K562 (cell line): ENCODE results near the gene FANK1. TPM values are rescaled to one million over a fixed set of nuclear protein-coding genes. Genes with fewer than 3 reads are reported as not detected.

Experiments
- ATAC-seq: fragments of 200-7000 bp; cut with Tn5 transposase; 3 replicates; pipeline ENCODE4 v1.9.1; 2020; ENCODE audit warnings: moderate library complexity
- BruUV-seq: library from RNA; stranded (reverse); fragments of 400-500 nt; replicated peaks from 2 replicates; lab custom pipeline; 2021; lab: Mats Ljungman, UMichigan
- CTCF ChIA-PET: fragments of 300-600 bp; formaldehyde crosslinking; extraction: SDS; loops from one replicate; lab custom pipeline; 2021; ENCODE audit warnings: low intra/inter-chr PET ratio; lab: Yijun Ruan, JAX
- POLR2A ChIA-PET: fragments of 300-600, 350-650 bp; sonication (Branson Sonifier 250); formaldehyde crosslinking; extraction: SDS; loops from one replicate; lab custom pipeline; 2021; ENCODE audit warnings: antibody characterized with exemption, inconsistent platforms; lab: Yijun Ruan, JAX
- DNase-seq, 4 experiments: peaks; one replicate each; pipeline versions ENCODE4 v3.0.0 to v3.0.0-alpha.2; 2011 to 2018; ENCODE audit warnings: low spot score in 3 of 4, mixed read lengths in 3 of 4; ENCODE audit errors: extremely low read depth in 1 of 4
- FAIRE-seq: peaks from 2 replicates; lab custom pipeline; 2011; peaks lifted over from hg19 to GRCh38; lab: Jason Lieb, UNC
- H2AFZ ChIP-seq: 2 replicates; pipeline ENCODE4 v1.6.0; 2011; ENCODE audit warnings: low read depth, low read length, control low read depth, inconsistent platforms
- H3K27ac ChIP-seq: fragments of 200-600 bp; 3 replicates; pipeline ENCODE4 v1.8.0; 2011; ENCODE audit warnings: low read depth, mild to moderate bottlenecking, control low read depth, inconsistent platforms, low read length, moderate library complexity, mixed read lengths; ENCODE audit errors: extremely low read depth
- H3K27me3 ChIP-seq, 2 experiments: fragments of 300-600 bp in 1 of 2; 2 replicates in 1 of 2; 3 replicates in 1 of 2; pipeline versions ENCODE4 v1.6.0 to v1.8.0; 2011; ENCODE audit warnings: inconsistent platforms in 2 of 2, low read length in 2 of 2, mild to moderate bottlenecking in 1 of 2, mixed read lengths in 1 of 2, moderate library complexity in 1 of 2; ENCODE audit not compliant: control insufficient read depth in 2 of 2, insufficient read depth in 2 of 2
- H3K36me3 ChIP-seq: fragments of 300-600 bp; 3 replicates; pipeline ENCODE4 v1.8.0; 2011; ENCODE audit warnings: mild to moderate bottlenecking, low read length, inconsistent platforms; ENCODE audit not compliant: control insufficient read depth, insufficient read depth
- H3K4me1 ChIP-seq, 2 experiments: fragments of 200-600 bp in 1 of 2; replicated peaks in 1 of 2; 2 replicates in 1 of 2; 3 replicates in 1 of 2; pipeline versions ENCODE4 v1.5.1 to v1.8.0; 2011; ENCODE audit warnings: inconsistent platforms in 2 of 2, low read length in 2 of 2, mild to moderate bottlenecking in 1 of 2, mixed read lengths in 1 of 2, moderate library complexity in 1 of 2; ENCODE audit not compliant: control insufficient read depth in 2 of 2, insufficient read depth in 2 of 2
- H3K4me2 ChIP-seq: 2 replicates; pipeline ENCODE4 v1.6.1; 2011; ENCODE audit warnings: low read length, control low read depth, inconsistent platforms, mixed read lengths; ENCODE audit not compliant: insufficient read depth
- H3K4me3 ChIP-seq: fragments of 200-600 bp; sonication (generic), shearing (Covaris generic); 2 replicates; pipeline ENCODE4 v1.5.1; 2016; ENCODE audit warnings: control low read depth, inconsistent platforms
- H3K79me2 ChIP-seq: fragments of 200-600 bp; 3 replicates; pipeline ENCODE4 v1.8.0; 2011; ENCODE audit warnings: low read length, inconsistent platforms; ENCODE audit not compliant: control insufficient read depth, insufficient read depth
- H3K9ac ChIP-seq, 2 experiments: 2 replicates each; pipeline versions ENCODE4 v1.6.0 to v1.6.1; 2011; ENCODE audit warnings: low read depth in 2 of 2, low read length in 2 of 2, control low read depth in 1 of 2, inconsistent platforms in 1 of 2, mild to moderate bottlenecking in 1 of 2, mixed read lengths in 1 of 2; ENCODE audit not compliant: insufficient read depth in 1 of 2
- H3K9me1 ChIP-seq: one replicate; pipeline ENCODE4 v1.6.0; 2011; ENCODE audit warnings: inconsistent platforms, mild to moderate bottlenecking, low read length, moderate library complexity; ENCODE audit not compliant: control insufficient read depth, insufficient read depth
- H3K9me3 ChIP-seq: replicated peaks from 2 replicates; pipeline ENCODE4 v1.5.1; 2011; ENCODE audit warnings: low read depth, low read length, inconsistent platforms; ENCODE audit not compliant: control insufficient read depth, insufficient read depth
- H4K20me1 ChIP-seq: replicated peaks from 2 replicates; pipeline ENCODE4 v1.6.1; 2011; ENCODE audit warnings: low read length, inconsistent platforms, mixed read lengths; ENCODE audit not compliant: control insufficient read depth, insufficient read depth
- BRCA1 ChIP-seq, 2 experiments: fragments of 450-650 bp in 1 of 2; sonication (generic) in 1 of 2; formaldehyde crosslinking in 1 of 2; IDR thresholded peaks; 2 replicates each; pipeline versions ENCODE4 v1.5.0 to v1.6.1; 2017 to 2020; ENCODE audit warnings: mild to moderate bottlenecking in 1 of 2, missing genetic modification reagents in 1 of 2
- CHD1 ChIP-seq: fragments of 200-600 bp; sonication (generic); IDR thresholded peaks from one replicate; pipeline ENCODE4 v1.6.1; 2012; ENCODE audit warnings: mild to moderate bottlenecking, moderate library complexity, low read length, inconsistent platforms
- FOXK1 ChIP-seq: sonication (generic); formaldehyde crosslinking; IDR thresholded peaks from 2 replicates; pipeline ENCODE4 v1.8.0; 2022; ENCODE audit warnings: missing genetic modification reagents, mild to moderate bottlenecking, borderline replicate concordance
- GTF2A2 ChIP-seq: IDR thresholded peaks from 2 replicates; pipeline ENCODE4 v1.6.1; 2016; ENCODE audit warnings: mild to moderate bottlenecking, missing genetic modification characterization, missing compliant biosample characterization
- NEUROD1 ChIP-seq: fragments of 150-350 bp; IDR thresholded peaks from 2 replicates; pipeline ENCODE4 v1.6.1; 2014; ENCODE audit warnings: borderline replicate concordance, low read length, low read depth; ENCODE audit not compliant: partially characterized antibody
- RBM22 ChIP-seq: fragments of 200-400 bp; formaldehyde crosslinking; IDR thresholded peaks from 2 replicates; pipeline ENCODE4 v1.6.1; 2018; ENCODE audit warnings: low read length, low read depth; ENCODE audit not compliant: poor library complexity, severe bottlenecking
- SUPT5H ChIP-seq: fragments of 450-650 bp; IDR thresholded peaks from 2 replicates; pipeline ENCODE4 v1.6.1; 2016
- TEAD1 ChIP-seq, 2 experiments: fragments of 450-650 bp in 1 of 2; sonication (generic) in 1 of 2; formaldehyde crosslinking; IDR thresholded peaks; 2 replicates each; pipeline versions ENCODE4 v1.4.0 to v1.8.0; 2020 to 2022; ENCODE audit warnings: mild to moderate bottlenecking in 2 of 2, missing genetic modification reagents in 1 of 2
- TRIM28 ChIP-seq: fragments of 450-650 bp; IDR thresholded peaks from 2 replicates; pipeline ENCODE4 v1.6.1; 2017
- ZNF57 ChIP-seq: fragments of 450-650 bp; formaldehyde crosslinking; IDR thresholded peaks from 2 replicates; pipeline ENCODE4 v1.4.0; 2020; ENCODE audit warnings: mild to moderate bottlenecking, moderate library complexity
- WGBS: fragments of 100-300 bp; shearing (Covaris generic); methylation state at CpG from one replicate; pipeline ENCODE4 v1.1.6; 2016; ENCODE audit warnings: low coverage, mixed read lengths; ENCODE audit not compliant: insufficient coverage; ENCODE audit errors: missing lambda C conversion rate; 5-methylcytosine and 5-hydroxymethylcytosine counted together
- in situ Hi-C: fragments of 300-500 bp; cut with MboI; formaldehyde crosslinking; loops from 4 replicates; pipeline ENCODE4 v1.15.0; 2018; ENCODE audit warnings: inconsistent platforms, mixed read lengths
- intact Hi-C: fragments of 100-400 bp; cut with micrococcal nuclease; formaldehyde crosslinking; loops from 2 replicates; pipeline ENCODE4 v1.14.2; 2022
- polyA plus RNA-seq, 8 experiments: library from polyadenylated mRNA; depleted of rRNA in 4 of 8; stranded (reverse) in 5 of 8; unstranded in 3 of 8; fragments of >200 nt; fragmentation: Nextera tagmentation in 2 of 8; fragmentation: Illumina TruSeq in 1 of 8; extraction: Ambion mirVana in 2 of 8; extraction: Trizol in 1 of 8; gene quantifications; 2 replicates each; pipeline versions ENCODE4 v1.2.1 to v1.2.3, GENCODE V29; 2011 to 2014; ENCODE audit warnings: inconsistent platforms in 1 of 8, missing spikeins in 1 of 8
- total RNA-seq, 7 experiments: library from RNA; depleted of rRNA in 6 of 7; stranded (reverse); fragments of >200 nt in 6 of 7; fragmentation: Illumina TruSeq in 2 of 7; extraction: Trizol in 2 of 7; gene quantifications; 2 replicates each; pipeline versions ENCODE4 v1.2.1 to v1.2.3, GENCODE V29; 2011 to 2021; ENCODE audit warnings: low replicate concordance in 1 of 7

The FANK1 gene
- total and polyA plus RNA-seq, 9 of the 15 experiments (the other 6 are each of a cell fraction or from before 2014, with no cell fraction given) = 0.11 to 2.3 (median 0.51) TPM; not detected in 1

GRCh38 chr10:125865120-125865519, 31.2 kb upstream of the FANK1 start (continued):
- TF ChIP-seq FOXK1 (CRISPR knock-in tag) = no peak
- no peak for TF ChIP-seq BRCA1 (IDR thresholded peaks at IDR 0.05)
- no peak for TF ChIP-seq BRCA1 (CRISPR knock-in tag; IDR thresholded peaks at IDR 0.05)
- TF ChIP-seq TEAD1 (CRISPR knock-in tag; IDR thresholded peaks at IDR 0.05) = no peak
- TF ChIP-seq CHD1 = no peak
- TF ChIP-seq, all 486 proteins: peak for 3

GRCh38 chr10:125866421-125867029, 29.8 kb upstream of the FANK1 start:
- no peak overlapping the region for H3K9ac ChIP-seq
- no peak for ATAC-seq
- no TSS peak for BruUV-seq

More at GRCh38 chr10:125866421-125867029, 29.8 kb upstream of the FANK1 start:
- Histone ChIP-seq H3K27me3 (no peaks in the 10 kb centered on the region), H3K9me1 (peaks cover 2% of the 10 kb centered on the region), H3K79me2 (no peaks in the 10 kb centered on the region), H4K20me1 (no peaks in the 10 kb centered on the region), H3K36me3 (peaks cover 14% of the 10 kb centered on the region; the same call in 1 of the 3 replicates), H3K4me1 (no peaks in the 10 kb centered on the region), H3K27ac (no peak overlapping the region), H3K4me2 (no peak overlapping the region), H3K9me3 (no peaks in the 10 kb centered on the region), H2AFZ (no peak overlapping the region), H3K4me3 (no peak overlapping the region)
- intact Hi-C loops (loop anchor here (5.0 to 10.0 kb wide), 2 partner anchors 116 to 518 kb away; partner anchors contain the start of gene ADAM12), in situ Hi-C loops (loop anchor here (10.0 kb wide), 1 partner anchor 108 kb away; no protein-coding TSS in a partner anchor)
- DNase-seq (no peak), FAIRE-seq (no peak)
- 98% methylated on average over 5 of the region's 7 CpGs for WGBS
- CTCF ChIA-PET = no interaction called here
- no peak for TF ChIP-seq NEUROD1
- no peak for TF ChIP-seq GTF2A2 (tag)
- no peak for TF ChIP-seq TRIM28
- TF ChIP-seq RBM22 = no peak
- TF ChIP-seq SUPT5H = no peak
- TF ChIP-seq ZNF57 (CRISPR knock-in tag) = no peak
- TF ChIP-seq, all 486 proteins: peak for 0
- POLR2A ChIA-PET = no interaction called here
